ENCODE data around the gene SHC2.
"Not testable (repeated sequence)": the region's sequence is repeated elsewhere in the genome, so short reads cannot be mapped to it uniquely, and the experiment has no call there.

SHC2 gene

GRCh38 chr19:453606-454005, 7.2 kb downstream of the SHC2 start:
- POLR2A ChIA-PET: no interaction called here
- no peak for DNase-seq (ENCODE audit: extremely low spot score)
- no peak for TF ChIP-seq HDGF (IDR thresholded peaks at IDR 0.05; ENCODE audit: borderline replicate concordance)
- CTCF ChIA-PET: no interaction called here

GRCh38 chr19:452829-453228, 8.0 kb downstream of the SHC2 start:
- DNase-seq (ENCODE audit: extremely low spot score): no peak
- no peak for TF ChIP-seq LEF1 (IDR thresholded peaks at IDR 0.05; ENCODE audit: borderline replicate concordance)
- TF ChIP-seq ARNT (IDR thresholded peaks at IDR 0.05): no peak
- no peak for TF ChIP-seq ZNF384 (IDR thresholded peaks at IDR 0.05)
- no peak for TF ChIP-seq CTBP1 (IDR thresholded peaks at IDR 0.05; ENCODE audit: borderline replicate concordance)
- TF ChIP-seq NFRKB (IDR thresholded peaks at IDR 0.05): no peak
- no peak for TF ChIP-seq FOXK2 (IDR thresholded peaks at IDR 0.05)
- no peak for TF ChIP-seq FOXM1 (IDR thresholded peaks at IDR 0.05; ENCODE audit: borderline replicate concordance)
- no peak for TF ChIP-seq SP1 (IDR thresholded peaks at IDR 0.05)
- no peak for TF ChIP-seq FOXA1 (IDR thresholded peaks at IDR 0.05)
- no peak for TF ChIP-seq SUZ12 (IDR thresholded peaks at IDR 0.05)
- TF ChIP-seq ELF4 (IDR thresholded peaks at IDR 0.05): no peak
- TF ChIP-seq L3MBTL2 (conservative IDR thresholded peaks at IDR 0.05): no peak
- no peak for TF ChIP-seq TARDBP (IDR thresholded peaks at IDR 0.05)
- no peak for TF ChIP-seq BHLHE40 (IDR thresholded peaks at IDR 0.05; ENCODE audit: borderline replicate concordance)
- TF ChIP-seq, protein P1, sequence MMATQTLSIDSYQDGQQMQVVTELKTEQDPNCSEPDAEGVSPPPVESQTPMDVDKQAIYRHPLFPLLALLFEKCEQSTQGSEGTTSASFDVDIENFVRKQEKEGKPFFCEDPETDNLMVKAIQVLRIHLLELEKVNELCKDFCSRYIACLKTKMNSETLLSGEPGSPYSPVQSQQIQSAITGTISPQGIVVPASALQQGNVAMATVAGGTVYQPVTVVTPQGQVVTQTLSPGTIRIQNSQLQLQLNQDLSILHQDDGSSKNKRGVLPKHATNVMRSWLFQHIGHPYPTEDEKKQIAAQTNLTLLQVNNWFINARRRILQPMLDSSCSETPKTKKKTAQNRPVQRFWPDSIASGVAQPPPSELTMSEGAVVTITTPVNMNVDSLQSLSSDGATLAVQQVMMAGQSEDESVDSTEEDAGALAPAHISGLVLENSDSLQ (IDR thresholded peaks at IDR 0.05): no peak
- ChIA-PET POLR2A (no interaction called here), CTCF (no interaction called here)

GRCh38 chr19:450912-451481, 9.8 kb downstream of the SHC2 start:
- POLR2A ChIA-PET; CTCF ChIA-PET; DNase-seq (ENCODE audit: extremely low spot score): not testable (repeated sequence)

DNA sequence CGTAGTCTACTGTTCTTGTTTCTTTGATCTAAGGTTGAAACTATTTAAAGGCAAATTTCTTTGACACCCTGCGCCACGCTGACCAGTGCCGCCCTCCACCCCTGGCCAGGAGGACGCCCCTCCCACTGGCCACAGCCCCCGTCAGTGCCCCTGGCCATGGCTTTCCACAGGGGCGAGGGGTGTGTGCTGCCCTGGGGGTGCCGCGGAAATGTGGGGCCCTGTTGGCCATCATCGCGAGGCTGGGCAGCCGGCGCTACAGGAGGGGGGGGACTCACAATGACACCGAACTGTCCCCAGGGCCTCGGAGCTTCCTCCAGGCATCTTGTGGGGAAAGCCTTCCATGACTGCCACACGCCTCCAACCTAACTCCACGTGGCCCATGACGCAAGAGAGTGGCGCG, 10.9 kb downstream of the SHC2 start:
- CTCF ChIA-PET: no interaction called here
- POLR2A ChIA-PET: no interaction called here

GRCh38 chr19:447816-448560, 12.8 kb downstream of the SHC2 start:
- DNase-seq (ENCODE audit: extremely low spot score): no peak
- ChIA-PET POLR2A (no interaction called here), CTCF (no interaction called here)
- TF ChIP-seq CTBP1 (IDR thresholded peaks at IDR 0.05; ENCODE audit: borderline replicate concordance) (no peak), SP1 (IDR thresholded peaks at IDR 0.05) (no peak), HDGF (IDR thresholded peaks at IDR 0.05; ENCODE audit: borderline replicate concordance) (no peak), ELF4 (IDR thresholded peaks at IDR 0.05) (no peak), SUZ12 (IDR thresholded peaks at IDR 0.05) (no peak), FOXK2 (IDR thresholded peaks at IDR 0.05) (no peak), FOXM1 (IDR thresholded peaks at IDR 0.05; ENCODE audit: borderline replicate concordance) (no peak), LEF1 (IDR thresholded peaks at IDR 0.05; ENCODE audit: borderline replicate concordance) (no peak), BHLHE40 (IDR thresholded peaks at IDR 0.05; ENCODE audit: borderline replicate concordance) (no peak), FOXA1 (IDR thresholded peaks at IDR 0.05) (no peak), TARDBP (IDR thresholded peaks at IDR 0.05) (no peak), ZNF384 (IDR thresholded peaks at IDR 0.05) (no peak), L3MBTL2 (conservative IDR thresholded peaks at IDR 0.05) (no peak), NFRKB (IDR thresholded peaks at IDR 0.05) (no peak), ARNT (IDR thresholded peaks at IDR 0.05) (no peak)
- TF ChIP-seq, protein P1 (IDR thresholded peaks at IDR 0.05): no peak

More for the DNA sequence above, 10.9 kb downstream of the SHC2 start:
- no peak for TF ChIP-seq ZNF384 (IDR thresholded peaks at IDR 0.05)
- no peak for TF ChIP-seq TARDBP (IDR thresholded peaks at IDR 0.05)
- TF ChIP-seq L3MBTL2 (conservative IDR thresholded peaks at IDR 0.05): no peak
- TF ChIP-seq CTBP1 (IDR thresholded peaks at IDR 0.05; ENCODE audit: borderline replicate concordance): no peak
- no peak for TF ChIP-seq FOXK2 (IDR thresholded peaks at IDR 0.05)
- TF ChIP-seq, protein P1 (IDR thresholded peaks at IDR 0.05): no peak
- TF ChIP-seq HDGF (IDR thresholded peaks at IDR 0.05; ENCODE audit: borderline replicate concordance): no peak
- no peak for TF ChIP-seq SP1 (IDR thresholded peaks at IDR 0.05)
- no peak for TF ChIP-seq LEF1 (IDR thresholded peaks at IDR 0.05; ENCODE audit: borderline replicate concordance)
- no peak for TF ChIP-seq NFRKB (IDR thresholded peaks at IDR 0.05)
- no peak for TF ChIP-seq ARNT (IDR thresholded peaks at IDR 0.05)
- no peak for DNase-seq (ENCODE audit: extremely low spot score)

GRCh38 chr19:447064-447426, 13.8 kb downstream of the SHC2 start:
- ChIA-PET CTCF (no interaction called here), POLR2A (no interaction called here)
- DNase-seq (ENCODE audit: extremely low spot score): no peak
- TF ChIP-seq ARNT (IDR thresholded peaks at IDR 0.05) (no peak), HDGF (IDR thresholded peaks at IDR 0.05; ENCODE audit: borderline replicate concordance) (no peak), ZNF384 (IDR thresholded peaks at IDR 0.05) (no peak)
- TF ChIP-seq, protein P1 (IDR thresholded peaks at IDR 0.05): no peak
